GM19452 (cell line): ENCODE results near the gene CHAMP1.

ENCODE experiments used
- ATAC-seq: cut with Tn5 transposase; IDR thresholded peaks from one replicate; pipeline ENCODE4 v1.9.1; 2021; ENCODE audit not compliant: unreplicated experiment

Gene CHAMP1

DNA sequence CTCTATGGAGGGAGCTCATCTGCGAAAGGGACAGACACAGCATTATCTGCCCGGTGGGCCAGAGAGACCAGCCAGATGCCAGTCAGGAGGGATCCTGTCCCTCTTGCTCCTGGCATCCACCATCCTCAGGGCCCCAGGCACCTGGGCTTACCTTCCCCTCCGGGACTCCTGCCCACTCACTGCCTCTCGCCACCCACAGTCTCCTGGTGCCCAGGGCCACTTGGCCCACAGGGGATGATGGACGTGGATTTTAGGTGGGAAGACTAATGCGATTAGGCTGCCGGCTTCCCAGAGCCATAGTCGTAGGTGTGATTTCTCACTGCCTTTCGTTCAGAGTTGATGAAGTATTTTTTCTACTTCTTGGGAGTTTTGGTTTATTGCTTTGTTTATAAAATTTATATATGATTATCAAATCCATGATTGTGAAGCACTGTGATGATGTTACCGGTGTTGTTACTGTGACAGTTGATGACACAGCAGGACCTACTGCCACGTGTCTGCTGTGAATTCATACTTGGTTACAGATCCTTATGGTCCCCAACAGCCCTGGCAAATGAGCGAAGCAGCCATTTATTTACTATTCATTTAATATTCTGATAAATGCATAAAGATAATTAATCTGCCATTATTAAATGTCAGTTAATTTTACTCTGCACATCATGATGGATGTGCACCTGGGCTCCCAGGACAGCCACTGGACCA is 14.5 kb upstream of the CHAMP1 start:
- ATAC-seq = no peak

DNA sequence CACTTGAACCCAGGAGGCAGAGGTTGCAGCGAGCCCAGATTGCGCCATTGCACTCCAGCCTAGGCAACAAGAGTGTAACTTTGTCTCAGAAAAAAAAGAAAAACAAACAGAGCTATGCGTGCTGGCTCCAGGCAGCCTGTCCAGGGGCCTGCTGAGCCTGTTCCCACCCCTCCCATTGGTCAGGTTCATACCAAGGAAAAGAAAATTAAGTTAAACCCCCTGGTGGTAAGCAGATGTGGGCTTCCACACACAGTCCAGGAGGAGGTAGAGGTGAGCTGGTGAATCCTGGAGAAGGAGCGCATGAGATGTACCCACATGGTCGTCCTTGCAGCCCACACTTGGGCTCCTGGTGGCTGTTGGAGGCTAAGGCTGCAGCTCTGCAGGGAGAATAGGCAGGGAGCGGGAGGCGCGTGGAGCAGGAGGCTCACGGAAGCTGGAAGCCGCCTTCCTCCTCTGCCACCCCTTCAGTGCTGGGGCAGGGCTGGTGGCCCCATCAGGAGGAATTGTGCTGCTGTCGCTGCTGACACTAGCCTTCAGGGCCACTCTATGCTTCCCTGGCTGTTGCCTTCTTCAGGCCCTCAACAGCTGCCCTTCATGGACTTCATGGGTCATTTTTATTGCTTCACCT is 10.5 kb upstream of the CHAMP1 start:
- ATAC-seq = no peak

GRCh38 chr13:114304346-114305034 is 9.8 kb upstream of the CHAMP1 start:
- no peak for ATAC-seq

DNA sequence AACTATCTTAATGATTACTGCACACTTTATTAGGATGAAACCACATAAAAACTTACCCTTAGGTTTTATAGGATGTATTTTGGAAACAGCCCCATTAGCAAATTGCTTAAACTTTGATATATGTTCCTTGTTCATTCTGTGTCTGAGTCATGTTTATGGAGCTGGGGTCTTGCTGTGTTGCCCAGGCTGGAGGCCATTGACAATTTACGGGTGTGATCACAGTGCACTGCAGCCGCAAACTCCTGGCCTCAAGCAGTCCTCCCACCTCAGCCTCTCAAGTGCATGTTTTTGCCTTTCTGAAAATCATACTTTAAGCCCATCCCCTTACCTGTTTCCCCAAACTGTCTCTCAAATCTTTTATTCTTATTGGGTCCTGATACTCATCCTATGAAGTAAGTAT is 5.2 kb upstream of the CHAMP1 start:
- no peak for ATAC-seq

DNA sequence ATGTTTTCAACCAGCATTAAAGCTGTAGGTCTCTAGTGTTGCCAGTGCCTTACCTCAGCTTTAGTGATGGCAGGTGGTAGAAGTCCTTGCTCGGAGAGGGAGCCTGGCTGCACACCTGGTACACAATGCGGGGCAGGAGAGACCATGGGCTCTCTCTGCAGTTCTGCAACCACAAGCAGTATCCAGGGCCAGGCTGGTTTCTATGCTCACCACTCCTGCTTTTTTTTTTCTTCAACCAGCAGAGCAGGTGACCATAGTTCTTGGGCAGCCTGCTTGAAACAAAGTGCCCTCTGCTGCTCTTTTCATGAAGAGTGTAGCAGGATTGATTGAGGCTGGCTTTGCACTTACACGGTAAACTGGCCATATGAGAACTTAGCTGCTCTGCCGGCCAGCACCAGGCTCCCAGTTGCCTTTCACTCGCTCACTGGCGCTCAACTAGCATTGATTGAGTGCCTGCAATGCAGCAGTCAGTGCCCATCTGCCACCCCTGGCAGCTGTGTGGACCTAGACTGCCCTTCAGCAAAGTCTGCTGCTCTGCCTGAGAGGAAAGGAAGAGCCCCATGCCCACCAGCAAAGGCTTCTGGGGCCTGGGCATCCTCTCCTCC is 4.4 kb upstream of the CHAMP1 start:
- no peak for ATAC-seq

- no peak for ATAC-seq
Measured at GRCh38 chr13:114310956-114311355, 3.3 kb upstream of the CHAMP1 start.

DNA sequence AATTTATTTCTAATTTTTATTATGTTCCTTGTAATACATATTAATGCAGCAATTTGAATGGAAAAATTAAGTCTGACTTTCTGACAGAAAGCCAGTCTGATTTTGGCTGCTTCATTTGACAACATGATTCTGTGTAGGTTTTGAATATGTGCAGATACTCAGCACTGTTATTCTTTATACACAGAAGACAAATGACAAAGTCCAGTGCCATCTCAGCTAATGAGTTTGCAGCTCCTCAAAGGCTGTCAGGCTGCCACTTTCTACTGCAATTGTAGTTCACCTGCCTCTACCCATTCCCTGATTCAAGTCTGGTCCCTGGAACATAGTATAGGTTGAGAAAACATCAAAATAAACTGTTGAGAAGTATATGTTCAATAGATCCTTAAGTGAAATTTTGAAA is 2.9 kb upstream of the CHAMP1 start:
- no peak for ATAC-seq

- no peak for ATAC-seq
Measured at GRCh38 chr13:114311908-114312307, 2.4 kb upstream of the CHAMP1 start.

- ATAC-seq = peak; percentile 30
Measured at GRCh38 chr13:114313061-114313860, 1.0 kb upstream of the CHAMP1 start.

GRCh38 chr13:114315074-114315785 is 927 bp downstream of the CHAMP1 start:
- ATAC-seq = no peak

DNA sequence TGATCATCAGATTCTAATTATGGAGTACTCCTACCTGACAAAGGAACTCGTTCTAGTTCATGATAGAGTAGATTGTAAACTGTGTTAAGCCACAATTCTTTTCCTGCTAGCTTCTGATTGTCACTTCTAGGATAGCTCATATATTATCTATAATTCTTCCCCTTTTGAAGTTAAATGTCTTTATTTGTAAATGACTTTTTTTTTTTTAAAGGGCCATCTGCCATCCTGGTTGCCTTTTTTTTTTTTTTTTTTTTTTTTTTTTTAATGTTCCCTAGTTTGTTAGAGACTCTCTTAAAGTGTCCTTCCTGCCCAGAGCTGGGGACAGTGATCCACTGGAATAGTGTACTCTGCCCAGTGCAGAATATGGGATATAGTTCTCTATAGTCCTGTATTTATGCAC is 4.3 kb downstream of the CHAMP1 start:
- ATAC-seq = no peak

GRCh38 chr13:114319441-114319913 is 5.2 kb downstream of the CHAMP1 start:
- no peak for ATAC-seq

DNA sequence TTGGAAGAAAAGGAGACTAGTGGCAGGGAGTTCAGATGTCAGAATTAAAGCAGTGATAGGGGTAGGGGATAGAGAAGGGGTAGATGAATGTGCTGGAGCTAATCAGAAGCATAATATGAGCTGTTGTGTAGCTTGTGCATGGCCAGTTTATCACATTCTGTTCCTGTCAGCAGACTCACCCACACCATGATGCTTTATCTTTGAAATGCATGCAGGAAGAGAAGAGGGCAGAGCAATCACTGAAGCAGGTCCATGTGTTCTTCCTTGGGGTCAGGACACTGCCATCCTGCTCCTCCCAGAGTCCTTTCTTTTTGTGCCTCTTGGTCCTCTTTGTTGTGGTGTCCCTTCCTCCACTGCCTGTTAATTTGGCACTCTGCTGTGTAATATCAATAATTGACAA is 5.8 kb downstream of the CHAMP1 start:
- ATAC-seq = no peak

DNA sequence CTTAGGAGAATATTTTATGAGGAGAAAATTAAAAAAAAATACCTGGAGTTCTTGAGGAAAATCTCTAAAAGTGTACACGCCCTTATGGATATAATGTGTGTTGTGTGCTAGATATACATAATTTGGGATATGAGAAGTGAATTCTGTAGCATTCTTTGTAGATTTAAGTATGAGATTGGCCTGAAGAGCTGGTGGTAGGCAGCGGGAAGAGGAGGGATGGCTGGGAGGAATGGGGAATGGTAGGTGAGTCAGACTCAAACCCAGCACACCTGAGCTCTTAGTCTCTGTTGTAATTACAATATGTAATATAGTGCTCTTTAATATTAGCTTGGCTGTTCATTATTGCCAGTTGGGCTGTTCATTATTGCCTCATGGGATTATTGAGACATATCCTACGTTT is 7.0 kb downstream of the CHAMP1 start:
- no peak for ATAC-seq

DNA sequence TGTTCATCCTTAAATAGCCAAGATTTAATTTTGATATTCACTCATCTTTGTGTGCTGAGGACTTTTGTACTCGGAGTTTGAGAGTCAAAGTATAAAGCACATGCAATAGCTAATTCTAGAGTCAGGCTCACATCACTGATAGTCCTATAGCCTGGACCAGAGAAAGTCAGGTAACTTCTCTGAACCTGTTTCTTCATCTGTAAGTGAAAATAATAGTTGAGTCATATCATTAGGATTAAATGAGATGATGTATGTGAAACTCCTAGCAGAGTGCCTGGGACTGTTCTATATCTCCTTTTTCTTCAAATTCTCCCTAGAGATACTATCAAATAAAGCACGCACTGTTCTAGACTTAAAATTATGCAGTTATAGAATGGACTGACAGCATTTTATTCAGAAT is 9.0 kb downstream of the CHAMP1 start:
- ATAC-seq = no peak

DNA sequence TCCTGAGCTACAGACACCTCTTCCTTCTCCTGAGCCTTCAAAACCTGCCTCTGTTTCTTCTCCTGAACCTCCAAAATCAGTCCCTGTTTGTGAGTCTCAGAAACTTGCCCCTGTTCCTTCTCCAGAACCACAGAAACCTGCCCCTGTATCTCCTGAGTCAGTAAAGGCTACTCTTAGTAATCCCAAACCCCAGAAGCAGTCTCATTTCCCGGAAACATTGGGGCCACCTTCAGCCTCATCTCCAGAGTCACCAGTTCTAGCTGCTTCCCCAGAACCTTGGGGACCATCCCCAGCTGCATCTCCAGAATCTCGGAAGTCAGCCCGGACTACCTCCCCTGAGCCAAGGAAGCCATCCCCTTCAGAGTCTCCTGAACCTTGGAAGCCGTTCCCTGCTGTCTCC is 10.0 kb downstream of the CHAMP1 start:
- ATAC-seq = no peak

DNA sequence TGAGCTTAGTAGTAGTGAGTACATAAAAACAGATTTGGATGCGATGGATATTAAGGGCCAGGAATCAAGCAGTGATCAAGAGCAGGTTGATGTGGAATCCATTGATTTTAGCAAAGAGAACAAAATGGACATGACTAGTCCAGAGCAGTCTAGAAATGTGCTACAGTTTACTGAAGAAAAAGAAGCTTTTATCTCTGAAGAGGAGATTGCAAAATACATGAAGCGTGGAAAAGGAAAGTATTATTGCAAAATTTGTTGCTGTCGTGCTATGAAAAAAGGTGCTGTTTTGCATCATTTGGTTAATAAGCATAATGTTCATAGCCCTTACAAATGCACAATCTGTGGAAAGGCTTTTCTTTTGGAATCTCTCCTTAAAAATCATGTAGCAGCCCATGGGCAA is 11.4 kb downstream of the CHAMP1 start:
- no peak for ATAC-seq

DNA sequence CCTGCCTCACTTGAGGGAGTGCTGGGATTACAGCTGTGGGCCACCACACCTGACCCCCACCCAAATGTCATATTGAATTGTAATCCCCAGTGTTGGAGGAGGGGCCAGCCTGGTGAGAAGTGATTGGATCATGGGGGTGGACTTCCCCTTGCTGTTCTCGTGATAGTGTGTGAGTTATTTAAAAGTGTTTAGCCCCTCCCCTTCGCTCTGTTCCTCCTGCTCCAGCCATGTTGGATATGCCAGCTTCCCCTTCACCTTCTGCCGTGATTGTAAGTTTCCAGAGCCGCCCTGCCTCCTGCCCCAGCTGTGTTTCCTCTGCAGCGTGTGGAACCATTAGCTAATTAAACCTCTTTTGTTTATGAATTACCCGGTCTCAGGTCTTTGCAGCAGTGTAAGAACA is 13.7 kb downstream of the CHAMP1 start:
- ATAC-seq = no peak

DNA sequence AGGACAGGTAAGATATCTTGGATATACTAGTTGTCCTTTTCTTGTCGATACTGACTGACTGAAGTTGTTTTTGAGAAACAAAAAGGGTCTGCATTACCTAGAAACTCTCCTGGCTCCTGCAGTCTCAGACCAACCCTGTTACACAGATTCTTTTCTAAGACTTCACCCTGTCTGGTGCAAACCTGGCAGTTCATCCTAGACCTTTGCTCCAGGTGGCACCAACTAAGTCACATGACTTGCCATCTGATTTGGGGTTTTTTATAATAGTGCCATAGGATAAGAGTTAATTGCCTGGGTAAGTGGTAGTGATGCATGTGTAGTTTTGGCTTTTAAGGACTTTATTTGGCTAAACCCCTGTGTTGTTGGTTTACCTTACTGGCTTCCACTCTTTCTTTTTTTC is 14.3 kb downstream of the CHAMP1 start:
- ATAC-seq = no peak

DNA sequence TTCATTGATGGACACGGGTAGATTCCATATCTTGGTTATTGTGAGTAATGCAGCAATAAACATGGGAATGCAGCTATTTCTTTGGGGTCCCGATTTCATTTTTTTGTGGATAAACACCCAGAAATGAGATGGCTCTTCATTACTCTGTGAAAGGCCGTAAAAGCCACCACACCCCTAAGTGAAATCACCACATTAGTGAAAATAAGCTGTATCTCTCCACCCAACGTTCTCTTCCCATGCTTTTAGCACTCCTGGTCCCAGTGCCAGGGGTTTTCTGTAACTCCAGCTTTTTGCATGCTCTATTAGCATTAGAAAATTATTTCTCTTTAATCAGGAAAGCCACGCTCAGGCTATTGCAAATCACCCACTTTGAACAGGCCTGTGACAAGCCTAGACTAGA is 15.8 kb downstream of the CHAMP1 start:
- no peak for ATAC-seq
